GM23248 (cell line): ENCODE data around the gene CAPN11. TPM values are rescaled to one million over a fixed set of nuclear protein-coding genes. Genes with fewer than 3 reads are reported as not detected.

Experiments used
- DNase-seq: peaks from one replicate; pipeline ENCODE4 v3.0.0-alpha.2; 2015
- H2AFZ ChIP-seq: fragments of 200-600 bp; sonication (generic); 2 replicates; pipeline ENCODE4 v1.6.1; 2016; ENCODE audit warnings: antibody characterized with exemption
- H3F3A ChIP-seq: fragments of 200-600 bp; sonication (generic); 2 replicates; pipeline ENCODE4 v1.6.1; 2016; ENCODE audit warnings: mild to moderate bottlenecking, antibody characterized with exemption, mixed run types; ENCODE audit not compliant: insufficient read depth
- H3K27ac ChIP-seq: fragments of 200-600 bp; sonication (generic); 2 replicates; pipeline ENCODE4 v1.5.1; 2016; ENCODE audit warnings: mild to moderate bottlenecking
- H3K27me3 ChIP-seq: fragments of 200-600 bp; sonication (generic); replicated peaks from 2 replicates; pipeline ENCODE4 v1.6.1; 2016; ENCODE audit warnings: mild to moderate bottlenecking; ENCODE audit not compliant: insufficient read depth
- H3K36me3 ChIP-seq: fragments of 200-600 bp; sonication (generic); 2 replicates; pipeline ENCODE4 v1.6.1; 2016; ENCODE audit warnings: low read depth, mild to moderate bottlenecking
- H3K4me1 ChIP-seq: fragments of 200-600 bp; sonication (generic); 2 replicates; pipeline ENCODE4 v1.6.1; 2016; ENCODE audit warnings: mild to moderate bottlenecking; ENCODE audit not compliant: insufficient read depth
- H3K4me2 ChIP-seq: fragments of 200-600 bp; sonication (generic); one replicate; pipeline ENCODE4 v1.6.1; 2016; ENCODE audit warnings: mild to moderate bottlenecking; ENCODE audit not compliant: unreplicated experiment
- H3K4me3 ChIP-seq: fragments of 200-600 bp; sonication (generic); 2 replicates; pipeline ENCODE4 v1.5.1; 2016; ENCODE audit warnings: mild to moderate bottlenecking
- H3K79me2 ChIP-seq: fragments of 200-600 bp; sonication (generic); 2 replicates; pipeline ENCODE4 v1.6.1; 2016; ENCODE audit warnings: mild to moderate bottlenecking; ENCODE audit not compliant: insufficient read depth
- H3K9ac ChIP-seq: fragments of 200-600 bp; sonication (generic); 2 replicates; pipeline ENCODE4 v1.6.1; 2016; ENCODE audit warnings: mild to moderate bottlenecking
- H3K9me2 ChIP-seq: fragments of 200-600 bp; sonication (generic); 2 replicates; pipeline ENCODE4 v1.6.1; 2016; ENCODE audit warnings: mixed run types, mild to moderate bottlenecking, moderate library complexity; ENCODE audit not compliant: insufficient read depth
- H3K9me3 ChIP-seq: fragments of 200-600 bp; sonication (generic); one replicate; pipeline ENCODE4 v1.6.1; 2017; ENCODE audit warnings: low read depth
- H4K20me1 ChIP-seq: fragments of 200-600 bp; sonication (generic); 2 replicates; pipeline ENCODE4 v1.6.0; 2016; ENCODE audit not compliant: insufficient read depth
- EZH2 ChIP-seq: fragments of 200-600 bp; sonication (generic); IDR thresholded peaks from 2 replicates; pipeline ENCODE4 v1.6.1; 2018; ENCODE audit warnings: antibody characterized with exemption, mild to moderate bottlenecking; ENCODE audit not compliant: insufficient read depth, poor library complexity, severe bottlenecking
- EZH2phosphoT487 ChIP-seq: fragments of 200-600 bp; sonication (generic); IDR thresholded peaks from 2 replicates; pipeline ENCODE4 v1.6.1; 2018; ENCODE audit warnings: antibody characterized with exemption, moderate library complexity, mild to moderate bottlenecking, low read depth; ENCODE audit not compliant: insufficient read depth
- WGBS, 2 experiments: methylation state at CpG; one replicate each; pipeline ENCODE4 v1.1.6; 2015 to 2017; ENCODE audit warnings: low lambda C conversion rate in 2 of 2, low coverage in 1 of 2; ENCODE audit errors: missing lambda C conversion rate in 2 of 2; 5-methylcytosine and 5-hydroxymethylcytosine counted together
- in situ Hi-C: fragments of 300-500 bp; cut with MboI; formaldehyde crosslinking; loops from 2 replicates; pipeline ENCODE4 v1.15.0; 2020
- polyA plus RNA-seq: library from polyadenylated mRNA; unstranded; fragments of >200 nt; fragmentation: Nextera tagmentation; extraction: Ambion mirVana; gene quantifications from 2 replicates; pipeline ENCODE4 v1.2.1, GENCODE V29; 2016
- small RNA-seq: library from RNA; depleted of rRNA; stranded (forward); fragments of <200 nt; gene quantifications from one replicate; pipeline ENCODE3, GENCODE V24; 2014; ENCODE audit warnings: low read depth, low replicate concordance
- total RNA-seq: library from RNA; depleted of rRNA; stranded (reverse); fragments of >200 nt; shearing (Covaris generic); gene quantifications from 2 replicates; pipeline ENCODE4 v1.2.3, GENCODE V29; 2014; rRNA removed

Gene CAPN11
- total and polyA plus RNA-seq, 2 experiments from 2014 or later, result not detected

DNA sequence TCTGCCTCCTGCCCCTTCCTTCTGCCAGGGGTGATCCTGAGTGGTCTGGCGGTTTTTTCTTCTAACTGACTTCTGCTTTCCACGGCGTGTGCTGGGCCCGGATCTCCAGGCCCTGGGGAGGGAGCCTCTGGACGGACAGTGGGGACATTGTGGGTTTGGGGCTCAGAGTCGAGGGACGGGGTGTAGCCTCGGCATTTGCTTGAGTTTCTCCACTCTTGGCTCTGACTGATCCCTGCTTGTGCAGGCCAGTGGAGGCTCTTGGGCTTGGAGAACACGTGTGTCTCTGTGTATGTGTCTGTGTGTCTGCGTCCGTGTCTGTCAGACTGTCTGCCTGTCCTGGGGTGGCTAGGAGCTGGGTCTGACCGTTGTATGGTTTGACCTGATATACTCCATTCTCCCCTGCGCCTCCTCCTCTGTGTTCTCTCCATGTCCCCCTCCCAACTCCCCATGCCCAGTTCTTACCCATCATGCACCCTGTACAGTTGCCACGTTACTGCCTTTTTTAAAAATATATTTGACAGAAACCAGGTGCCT is 75.0 kb downstream of the CAPN11 start:
- Histone ChIP-seq H3K4me1 (peaks cover 42% of the 10 kb centered on the region), H3K9ac (peak overlapping the region; percentile 55), H4K20me1 (no peaks in the 10 kb centered on the region), H3K9me3 (no peaks in the 10 kb centered on the region), H3K36me3 (no peaks in the 10 kb centered on the region), H3K4me2 (peak overlapping the region; percentile 60), H3K4me3 (no peak overlapping the region), H3K27ac (peak overlapping the region; percentile 82), H3K79me2 (no peaks in the 10 kb centered on the region), H2AFZ (peak overlapping the region; percentile 50; the same call in 1 of the 2 replicates), H3F3A (peaks cover 30% of the 10 kb centered on the region), H3K27me3 (no peaks in the 10 kb centered on the region), H3K9me2 (no peaks in the 10 kb centered on the region)
- TF ChIP-seq EZH2phosphoT487 (no peak), EZH2 (no peak)
- DNase-seq, result no peak
- WGBS, 2 experiments, result 34 to 38% methylated on average over 11 to 14 of the region's 14 CpGs
- in situ Hi-C loops, result no loop called here

Small RNA genes lying within 50 kb of the gene (small RNA-seq; reads per million reads assigned to genes)
- not detected for gene RN7SL811P

Other genes starting within 250 kb of the CAPN11 start
- gene MRPL14, start 31.4 kb upstream of the CAPN11 start, total RNA-seq, result 47.6 and 64.7 TPM in 2 replicates
- gene MRPL14, start 31.4 kb upstream of the CAPN11 start, polyA plus RNA-seq, result 91.2 and 98.0 TPM in 2 replicates
- 29.0 and 43.2 TPM in 2 replicates for gene TMEM63B, start 31.3 kb upstream of the CAPN11 start, total RNA-seq
- 14.1 and 14.3 TPM in 2 replicates for gene TMEM63B, start 31.3 kb upstream of the CAPN11 start, polyA plus RNA-seq
- not detected in 2 replicates for gene MYMX, start 58.1 kb downstream of the CAPN11 start, total RNA-seq
- gene MYMX, start 58.1 kb downstream of the CAPN11 start, polyA plus RNA-seq, result not detected in 2 replicates
- gene SLC29A1, start 64.8 kb downstream of the CAPN11 start, total RNA-seq, result 12.2 and 17.1 TPM in 2 replicates
- 18.4 and 19.2 TPM in 2 replicates for gene SLC29A1, start 64.8 kb downstream of the CAPN11 start, polyA plus RNA-seq
- gene HSP90AB1, start 88.3 kb downstream of the CAPN11 start, total RNA-seq, result 686 and 732 TPM in 2 replicates
- gene HSP90AB1, start 88.3 kb downstream of the CAPN11 start, polyA plus RNA-seq, result 392 and 395 TPM in 2 replicates
- gene SLC35B2, start 98.7 kb downstream of the CAPN11 start, total RNA-seq, result 106 and 114 TPM in 2 replicates
- 101 and 103 TPM in 2 replicates for gene SLC35B2, start 98.7 kb downstream of the CAPN11 start, polyA plus RNA-seq
- gene NFKBIE, start 106.7 kb downstream of the CAPN11 start, total RNA-seq, result 2.3 and 6.3 TPM in 2 replicates
- 3.5 and 4.5 TPM in 2 replicates for gene NFKBIE, start 106.7 kb downstream of the CAPN11 start, polyA plus RNA-seq
- not detected in 2 replicates for gene TMEM151B, start 111.6 kb downstream of the CAPN11 start, total RNA-seq
- gene TMEM151B, start 111.6 kb downstream of the CAPN11 start, polyA plus RNA-seq, result not detected in 2 replicates
- 14.4 and 14.7 TPM in 2 replicates for gene AARS2, start 154.5 kb downstream of the CAPN11 start, total RNA-seq
- gene AARS2, start 154.5 kb downstream of the CAPN11 start, polyA plus RNA-seq, result 5.3 and 6.0 TPM in 2 replicates
- gene SPATS1, start 183.8 kb downstream of the CAPN11 start, total RNA-seq, result not detected in 2 replicates
- not detected in 2 replicates for gene SPATS1, start 183.8 kb downstream of the CAPN11 start, polyA plus RNA-seq
- gene CDC5L, start 228.9 kb downstream of the CAPN11 start, total RNA-seq, result 20.4 and 22.3 TPM in 2 replicates
- gene CDC5L, start 228.9 kb downstream of the CAPN11 start, polyA plus RNA-seq, result 15.3 and 15.9 TPM in 2 replicates